GM13976 (cell line): Measurements from ENCODE around the gene GSDME.

Source experiments
- DNase-seq: peaks from one replicate; pipeline ENCODE4 v3.0.0; 2012; ENCODE audit warnings: low spot score
- in situ Hi-C: fragments of 300-500 bp; cut with MboI; formaldehyde crosslinking; loops from one replicate; pipeline ENCODE4 v1.12.0; 2022; ENCODE audit warnings: low sequenced_read_pairs, mixed read lengths, inconsistent platforms; ENCODE audit not compliant: unreplicated experiment
- TF ChIP-seq, protein P1 (sequence below): IDR thresholded peaks from 2 replicates; pipeline ENCODE4 v1.5.1; 2012; ENCODE audit warnings: borderline replicate concordance, mild to moderate bottlenecking; ENCODE audit not compliant: insufficient read depth; ENCODE audit errors: extremely low read depth, missing control alignments, control extremely low read depth

Gene GSDME

DNA sequence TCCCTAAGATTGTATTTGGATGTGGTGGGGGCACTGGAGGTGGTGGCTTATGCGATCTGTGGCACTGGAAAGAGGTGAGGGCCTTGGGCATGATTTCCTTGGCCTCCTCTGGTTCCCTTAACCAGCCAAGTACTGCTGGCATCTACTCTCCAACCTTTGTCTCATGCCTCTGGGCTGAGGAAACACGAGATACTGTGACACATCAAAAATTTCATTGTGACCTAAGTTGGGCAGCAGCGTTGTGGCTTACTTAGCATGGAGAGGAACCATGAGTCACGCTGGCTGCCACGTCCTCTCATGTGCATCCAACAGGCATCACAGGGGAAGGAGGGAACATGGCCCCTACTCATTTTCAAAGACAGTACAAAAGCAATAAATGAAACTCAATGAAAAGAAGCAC is 29.7 kb upstream of the GSDME start:
- TF ChIP-seq, protein P1, sequence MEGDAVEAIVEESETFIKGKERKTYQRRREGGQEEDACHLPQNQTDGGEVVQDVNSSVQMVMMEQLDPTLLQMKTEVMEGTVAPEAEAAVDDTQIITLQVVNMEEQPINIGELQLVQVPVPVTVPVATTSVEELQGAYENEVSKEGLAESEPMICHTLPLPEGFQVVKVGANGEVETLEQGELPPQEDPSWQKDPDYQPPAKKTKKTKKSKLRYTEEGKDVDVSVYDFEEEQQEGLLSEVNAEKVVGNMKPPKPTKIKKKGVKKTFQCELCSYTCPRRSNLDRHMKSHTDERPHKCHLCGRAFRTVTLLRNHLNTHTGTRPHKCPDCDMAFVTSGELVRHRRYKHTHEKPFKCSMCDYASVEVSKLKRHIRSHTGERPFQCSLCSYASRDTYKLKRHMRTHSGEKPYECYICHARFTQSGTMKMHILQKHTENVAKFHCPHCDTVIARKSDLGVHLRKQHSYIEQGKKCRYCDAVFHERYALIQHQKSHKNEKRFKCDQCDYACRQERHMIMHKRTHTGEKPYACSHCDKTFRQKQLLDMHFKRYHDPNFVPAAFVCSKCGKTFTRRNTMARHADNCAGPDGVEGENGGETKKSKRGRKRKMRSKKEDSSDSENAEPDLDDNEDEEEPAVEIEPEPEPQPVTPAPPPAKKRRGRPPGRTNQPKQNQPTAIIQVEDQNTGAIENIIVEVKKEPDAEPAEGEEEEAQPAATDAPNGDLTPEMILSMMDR: no peak
- in situ Hi-C loops: no loop called here
- DNase-seq: no peak

DNA sequence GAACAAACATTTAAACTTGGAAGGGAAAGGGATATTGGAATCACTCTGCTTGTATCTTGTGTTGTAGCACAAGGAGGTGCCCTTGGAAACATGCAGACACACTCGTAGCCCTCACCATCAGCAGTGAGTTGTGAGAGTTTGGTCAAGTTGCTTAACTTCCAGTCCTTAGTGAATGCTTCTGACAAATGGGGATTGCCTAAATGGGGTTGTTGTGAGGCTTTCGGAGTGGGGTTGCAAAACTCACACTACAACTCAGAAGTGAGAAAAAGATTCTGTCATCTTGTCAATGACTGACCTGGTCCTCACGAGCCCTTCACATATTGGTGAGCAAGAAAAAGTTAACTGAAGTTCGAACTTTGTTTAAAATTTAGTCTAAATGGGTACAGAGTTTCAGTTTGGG is 29.0 kb upstream of the GSDME start:
- DNase-seq: no peak
- in situ Hi-C loops: no loop called here
- TF ChIP-seq, protein P1: no peak

DNA sequence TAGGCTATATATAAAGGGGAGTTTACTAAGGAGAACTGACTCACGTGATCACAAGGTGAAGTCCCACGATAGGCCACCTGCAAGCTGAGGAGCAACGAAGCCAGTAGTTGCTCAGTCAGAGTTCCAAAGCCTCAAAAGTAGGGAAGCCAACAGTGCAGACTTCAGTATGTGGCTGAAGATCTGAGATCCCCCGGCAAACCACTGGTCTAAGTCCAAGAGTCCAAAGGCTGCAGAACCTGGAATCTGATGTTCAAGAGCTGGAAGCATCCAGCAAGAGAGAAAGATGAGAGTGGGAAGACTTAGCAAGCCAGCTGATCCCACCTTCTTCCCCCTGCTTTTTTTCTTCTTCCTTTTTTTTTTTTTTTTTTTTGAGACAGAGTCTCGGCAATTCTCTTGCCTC is 27.0 kb upstream of the GSDME start:
- in situ Hi-C loops: no loop called here
- TF ChIP-seq, protein P1: no peak
- DNase-seq: no peak

DNA sequence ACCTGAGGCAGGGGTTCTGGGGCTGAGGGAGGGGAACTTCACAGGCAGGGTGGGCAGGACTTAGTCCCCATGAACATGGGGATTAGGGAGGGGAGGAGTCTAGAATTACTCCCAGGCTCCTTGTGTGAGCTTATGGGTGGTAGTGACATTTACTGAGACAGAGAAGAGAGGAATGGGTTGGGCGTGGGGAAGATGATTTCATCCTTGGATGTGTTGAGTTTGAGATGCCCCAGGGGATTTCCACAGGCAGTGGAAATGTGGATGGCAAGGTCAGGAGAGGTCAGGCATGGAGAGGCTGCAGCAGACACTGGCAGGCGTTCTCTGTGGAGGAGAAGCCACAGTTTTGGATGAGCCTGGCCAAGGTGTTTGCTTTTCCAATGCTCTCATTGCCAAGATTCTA is 26.4 kb upstream of the GSDME start:
- in situ Hi-C loops: no loop called here
- DNase-seq: no peak
- TF ChIP-seq, protein P1: no peak

DNA sequence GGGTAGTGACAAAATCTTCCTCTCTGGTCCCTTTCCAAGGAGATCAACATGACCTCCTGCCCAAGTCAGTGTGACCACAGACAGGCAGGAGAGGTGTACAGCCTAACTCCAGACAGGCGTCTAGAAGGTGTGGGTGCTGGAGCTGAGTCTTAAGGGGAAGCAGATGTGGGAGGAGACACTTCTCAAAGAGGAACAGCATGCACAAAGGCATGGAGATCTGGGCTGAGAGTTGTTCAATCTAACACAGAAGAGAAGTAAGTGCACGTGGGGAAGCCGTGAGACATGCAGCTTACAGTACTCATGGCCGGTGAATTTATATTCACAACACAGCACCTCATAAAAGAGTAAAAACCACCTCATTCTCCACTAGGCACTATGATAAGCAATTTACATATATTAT is 23.8 kb upstream of the GSDME start:
- TF ChIP-seq, protein P1: no peak
- no peak for DNase-seq
- in situ Hi-C loops: no loop called here

DNA sequence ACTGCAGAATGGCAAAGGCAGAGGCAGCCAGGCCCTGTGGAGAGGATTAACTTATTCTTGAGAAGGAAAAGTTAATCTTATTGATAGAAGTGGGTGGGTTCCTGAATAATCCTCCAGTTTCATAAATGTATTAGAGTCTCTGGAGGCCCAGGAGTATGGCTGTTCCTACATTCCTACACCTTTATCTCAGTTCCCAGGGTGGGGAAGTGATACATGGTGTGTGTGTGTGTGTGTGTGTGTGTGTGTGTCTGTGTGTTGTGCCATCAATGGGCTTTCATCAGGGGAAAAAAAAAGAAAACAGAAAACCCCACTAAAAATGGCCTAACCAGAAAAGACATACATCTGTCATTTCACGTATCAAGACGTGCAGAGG is 22.0 kb upstream of the GSDME start:
- TF ChIP-seq, protein P1: no peak
- in situ Hi-C loops: no loop called here

More for the DNA sequence above, 22.0 kb upstream of the GSDME start:
- DNase-seq: no peak
